HEK293T (cell line): ENCODE data around the gene RIPPLY1.

ENCODE experiments used
- CTCF ChIA-PET: fragments of 350-600 bp; formaldehyde crosslinking; extraction: SDS; loops from one replicate; lab custom pipeline; 2021; ENCODE audit warnings: antibody characterized with exemption, inconsistent platforms; lab: Yijun Ruan, JAX
- POLR2A ChIA-PET: fragments of 350-600 bp; formaldehyde crosslinking; extraction: SDS; loops from one replicate; lab custom pipeline; 2020; ENCODE audit warnings: antibody characterized with exemption, inconsistent platforms; lab: Yijun Ruan, JAX
- DNase-seq: peaks from one replicate; pipeline ENCODE4 v3.0.0; 2012; ENCODE audit warnings: mixed read lengths; ENCODE audit errors: extremely low spot score
- ARNT ChIP-seq: fragments of 450-650 bp; IDR thresholded peaks from 2 replicates; pipeline ENCODE4 v1.6.1; 2017; ENCODE audit warnings: mild to moderate bottlenecking
- BHLHE40 ChIP-seq: fragments of 450-650 bp; IDR thresholded peaks from 2 replicates; pipeline ENCODE4 v1.6.1; 2016; ENCODE audit warnings: mild to moderate bottlenecking, moderate library complexity, borderline replicate concordance
- CTBP1 ChIP-seq: fragments of 450-650 bp; IDR thresholded peaks from 2 replicates; pipeline ENCODE4 v1.6.1; 2016; ENCODE audit warnings: borderline replicate concordance
- ELF4 ChIP-seq: fragments of 450-650 bp; IDR thresholded peaks from 2 replicates; pipeline ENCODE4 v1.6.1; 2017; ENCODE audit warnings: antibody characterized with exemption
- FOXA1 ChIP-seq: fragments of 450-650 bp; IDR thresholded peaks from 2 replicates; pipeline ENCODE4 v1.6.1; 2016; ENCODE audit warnings: mild to moderate bottlenecking
- FOXK2 ChIP-seq: fragments of 450-650 bp; IDR thresholded peaks from 2 replicates; pipeline ENCODE4 v1.6.1; 2016; ENCODE audit warnings: mild to moderate bottlenecking
- FOXM1 ChIP-seq: fragments of 450-650 bp; IDR thresholded peaks from 2 replicates; pipeline ENCODE4 v1.6.1; 2017; ENCODE audit warnings: mild to moderate bottlenecking, borderline replicate concordance
- HDGF ChIP-seq: fragments of 450-650 bp; IDR thresholded peaks from 2 replicates; pipeline ENCODE4 v1.6.1; 2017; ENCODE audit warnings: antibody characterized with exemption, borderline replicate concordance
- L3MBTL2 ChIP-seq: fragments of 450-650 bp; conservative IDR thresholded peaks from 2 replicates; pipeline ENCODE4 v1.6.1; 2016; ENCODE audit warnings: mild to moderate bottlenecking
- LEF1 ChIP-seq: fragments of 450-650 bp; IDR thresholded peaks from 2 replicates; pipeline ENCODE4 v1.6.1; 2017; ENCODE audit warnings: mild to moderate bottlenecking, borderline replicate concordance
- NFRKB ChIP-seq: fragments of 450-650 bp; IDR thresholded peaks from 2 replicates; pipeline ENCODE4 v1.6.1; 2016; ENCODE audit warnings: mild to moderate bottlenecking, moderate library complexity
- SP1 ChIP-seq: fragments of 450-650 bp; IDR thresholded peaks from 2 replicates; pipeline ENCODE4 v1.6.1; 2017
- SUZ12 ChIP-seq: fragments of 450-650 bp; IDR thresholded peaks from 2 replicates; pipeline ENCODE4 v1.6.1; 2016; ENCODE audit warnings: mild to moderate bottlenecking
- TARDBP ChIP-seq: fragments of 450-650 bp; IDR thresholded peaks from 2 replicates; pipeline ENCODE4 v1.6.1; 2016
- ZNF384 ChIP-seq: fragments of 450-650 bp; IDR thresholded peaks from 2 replicates; pipeline ENCODE4 v1.6.1; 2016
- TF ChIP-seq, protein P1 (sequence below): fragments of 450-650 bp; IDR thresholded peaks from 2 replicates; pipeline ENCODE4 v1.6.1; 2016

RIPPLY1 gene

DNA sequence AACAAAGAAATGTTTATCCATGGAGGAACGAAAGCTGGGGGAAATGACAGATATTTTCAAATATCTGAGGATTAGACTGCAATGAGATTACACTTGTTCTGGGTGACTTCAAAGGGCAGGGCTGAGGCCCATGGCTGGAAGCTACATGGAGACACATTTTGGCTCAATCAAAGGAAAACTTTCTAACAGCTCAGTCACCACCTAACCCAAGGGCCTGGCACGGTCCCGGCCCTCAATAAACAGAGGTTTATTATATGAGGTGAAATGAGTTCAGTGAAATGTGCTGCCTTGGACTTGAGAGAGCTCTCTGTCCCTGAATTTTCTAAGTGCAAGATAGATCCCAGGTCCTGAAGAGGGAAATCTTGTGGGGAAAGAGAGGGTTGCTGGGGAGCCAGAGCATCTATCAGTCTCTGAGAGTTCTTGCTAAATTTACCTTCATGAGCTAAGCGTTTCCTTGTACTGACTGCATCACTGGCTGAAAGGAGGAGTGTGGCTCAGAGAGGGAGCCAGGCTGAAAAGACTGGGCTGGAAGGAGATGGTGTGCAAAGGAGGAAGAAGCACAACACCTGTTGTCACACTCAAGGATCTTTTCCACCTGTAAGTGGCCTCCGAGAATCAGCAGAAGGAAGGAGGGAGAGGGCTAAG is 2.0 kb upstream of the RIPPLY1 start:
- no peak for DNase-seq
- POLR2A ChIA-PET, result interaction anchor here (1.4 kb wide), 1 partner anchor 11 kb away, joined by 3 read pairs; no protein-coding TSS in a partner anchor
- CTCF ChIA-PET, result interaction anchor here (0.5 to 4.1 kb wide), 4 partner anchors 11 to 1093 kb away, joined by 3 to 22 read pairs (median 6); no protein-coding TSS in a partner anchor
- TF ChIP-seq CTBP1, result no peak
- TF ChIP-seq L3MBTL2, result no peak
- no peak for TF ChIP-seq TARDBP
- no peak for TF ChIP-seq ARNT
- TF ChIP-seq FOXK2, result no peak
- no peak for TF ChIP-seq FOXM1
- TF ChIP-seq BHLHE40, result no peak
- TF ChIP-seq HDGF, result no peak
- no peak for TF ChIP-seq ELF4
- TF ChIP-seq FOXA1, result no peak
- TF ChIP-seq NFRKB, result no peak
- TF ChIP-seq SP1, result no peak
- no peak for TF ChIP-seq SUZ12

DNA sequence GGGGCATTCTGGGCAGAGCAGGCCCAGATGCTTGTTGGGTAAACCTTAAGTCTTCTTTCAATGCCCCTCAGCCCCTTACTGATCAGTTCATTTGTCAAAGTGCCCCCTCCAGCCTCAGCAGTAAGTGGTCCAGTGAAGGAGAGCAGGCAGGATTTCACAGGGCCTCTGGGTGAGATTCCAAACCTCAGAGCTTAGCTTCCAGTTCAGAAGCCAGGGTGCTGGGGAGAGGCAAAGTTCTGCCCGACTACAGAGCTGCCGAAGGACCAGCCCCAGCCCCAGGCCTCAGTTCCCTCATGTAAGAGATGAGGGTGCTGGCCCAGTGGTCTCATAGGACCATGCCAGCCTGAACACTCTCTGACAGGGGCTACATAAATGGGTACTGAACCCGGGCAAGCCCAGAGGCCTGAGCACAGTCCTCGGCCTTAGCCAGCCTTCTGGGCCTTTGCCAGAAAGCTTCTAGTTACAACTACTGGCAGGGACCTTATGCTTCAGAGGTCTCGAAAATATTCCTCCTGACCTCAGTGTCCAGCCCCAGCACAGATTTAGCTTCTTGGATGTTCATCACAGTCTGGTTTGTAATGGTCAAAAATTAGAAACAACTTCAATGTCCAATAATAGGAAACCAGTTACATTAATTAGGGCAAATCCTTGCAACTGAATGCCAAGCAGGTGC is 851 bp upstream of the RIPPLY1 start:
- ChIA-PET POLR2A (no interaction called here), CTCF (interaction anchor here (0.7 to 4.1 kb wide), 3 partner anchors 10 to 1094 kb away, joined by 4 to 22 read pairs (median 7); no protein-coding TSS in a partner anchor)
- TF ChIP-seq NFRKB (no peak), ZNF384 (no peak), FOXK2 (no peak), FOXA1 (no peak), SUZ12 (no peak), BHLHE40 (no peak), FOXM1 (no peak), HDGF (no peak), LEF1 (no peak), SP1 (no peak), CTBP1 (no peak), ARNT (no peak), ELF4 (no peak), L3MBTL2 (no peak), TARDBP (no peak)
- TF ChIP-seq, protein P1, sequence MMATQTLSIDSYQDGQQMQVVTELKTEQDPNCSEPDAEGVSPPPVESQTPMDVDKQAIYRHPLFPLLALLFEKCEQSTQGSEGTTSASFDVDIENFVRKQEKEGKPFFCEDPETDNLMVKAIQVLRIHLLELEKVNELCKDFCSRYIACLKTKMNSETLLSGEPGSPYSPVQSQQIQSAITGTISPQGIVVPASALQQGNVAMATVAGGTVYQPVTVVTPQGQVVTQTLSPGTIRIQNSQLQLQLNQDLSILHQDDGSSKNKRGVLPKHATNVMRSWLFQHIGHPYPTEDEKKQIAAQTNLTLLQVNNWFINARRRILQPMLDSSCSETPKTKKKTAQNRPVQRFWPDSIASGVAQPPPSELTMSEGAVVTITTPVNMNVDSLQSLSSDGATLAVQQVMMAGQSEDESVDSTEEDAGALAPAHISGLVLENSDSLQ, result no peak
- no peak for DNase-seq

DNA sequence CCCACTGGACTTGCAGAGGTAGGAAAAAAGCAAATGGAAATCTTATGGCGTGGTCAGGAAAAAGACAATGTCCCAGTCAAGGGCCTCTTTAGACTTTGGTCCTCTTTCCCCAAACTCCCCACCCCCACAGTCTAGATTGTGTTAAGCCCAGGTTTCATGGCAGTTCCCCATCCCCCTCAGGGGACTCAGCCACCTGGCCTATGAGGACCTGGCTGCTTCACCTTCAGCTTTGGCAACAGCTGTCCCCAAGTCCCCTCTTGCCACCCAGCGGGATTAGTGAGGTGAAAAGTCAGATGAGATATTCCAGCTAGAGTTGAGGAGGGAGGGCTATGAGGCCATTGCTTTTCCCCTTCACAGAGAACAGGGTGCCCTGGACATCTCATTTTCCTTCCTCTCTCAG is 457 bp downstream of the RIPPLY1 start:
- ChIA-PET CTCF (interaction anchor here (4.1 kb wide), 1 partner anchor 8 kb away, joined by 22 read pairs; no protein-coding TSS in a partner anchor), POLR2A (no interaction called here)

DNA sequence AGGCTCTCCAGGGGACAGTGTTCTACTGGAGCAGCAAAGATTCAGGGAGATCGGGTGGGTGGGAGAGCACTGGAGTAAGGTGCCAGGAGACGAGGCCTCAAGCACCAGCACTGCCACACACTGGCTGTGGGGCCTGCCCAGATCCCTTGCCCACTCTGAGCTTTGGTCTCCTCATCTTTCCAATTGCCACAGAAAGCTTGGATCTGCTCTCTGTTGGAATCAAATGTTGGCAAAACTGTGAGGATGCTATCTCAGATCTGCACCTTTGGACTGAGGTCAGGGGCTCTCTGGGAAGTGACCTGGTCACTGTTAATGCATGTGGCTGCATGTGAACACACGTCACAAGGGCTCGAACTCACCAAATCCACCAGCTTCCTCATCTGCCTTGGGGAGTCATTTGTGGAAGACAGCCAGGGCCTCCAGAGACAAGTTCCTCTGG is 1.3 kb downstream of the RIPPLY1 start:
- ChIA-PET POLR2A (no interaction called here), CTCF (interaction anchor here (0.8 kb wide), 1 partner anchor 51 kb away, joined by 3 read pairs; no protein-coding TSS in a partner anchor)
- no peak for DNase-seq
- no peak for TF ChIP-seq SUZ12
- TF ChIP-seq CTBP1, result no peak
- no peak for TF ChIP-seq FOXA1
- TF ChIP-seq L3MBTL2, result no peak
- no peak for TF ChIP-seq NFRKB
- no peak for TF ChIP-seq SP1
- no peak for TF ChIP-seq ELF4
- TF ChIP-seq TARDBP, result no peak
- TF ChIP-seq FOXK2, result no peak
- TF ChIP-seq, protein P1, result no peak
- no peak for TF ChIP-seq LEF1
- TF ChIP-seq ARNT, result no peak
- TF ChIP-seq ZNF384, result no peak

More for the DNA sequence above, 457 bp downstream of the RIPPLY1 start:
- DNase-seq, result no peak
- no peak for TF ChIP-seq L3MBTL2
- TF ChIP-seq HDGF, result no peak
- no peak for TF ChIP-seq NFRKB

DNA sequence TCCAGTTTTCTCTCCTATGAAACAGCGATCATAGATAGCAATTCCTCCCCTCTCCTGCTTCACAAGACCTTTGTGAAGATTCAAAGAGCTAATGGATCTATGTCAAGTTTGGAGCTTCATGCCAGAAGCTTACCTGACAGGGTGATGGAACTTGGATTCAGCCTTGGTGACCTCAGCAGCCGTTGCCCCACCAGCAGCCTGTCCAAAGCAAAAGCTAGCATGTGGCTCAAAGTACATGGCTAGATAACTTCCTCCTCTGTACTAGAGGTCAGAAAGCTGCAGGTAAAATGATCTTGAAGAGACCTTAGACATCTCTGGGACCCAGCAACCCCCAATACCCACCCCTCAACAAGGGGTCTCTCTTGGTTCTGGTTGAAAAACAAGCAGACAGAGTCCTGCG is 1.8 kb downstream of the RIPPLY1 start:
- POLR2A ChIA-PET, result no interaction called here
- TF ChIP-seq TARDBP (no peak), L3MBTL2 (no peak), ARNT (no peak)
- CTCF ChIA-PET, result interaction anchor here (0.8 kb wide), 1 partner anchor 51 kb away, joined by 3 read pairs; no protein-coding TSS in a partner anchor
- no peak for DNase-seq

DNA sequence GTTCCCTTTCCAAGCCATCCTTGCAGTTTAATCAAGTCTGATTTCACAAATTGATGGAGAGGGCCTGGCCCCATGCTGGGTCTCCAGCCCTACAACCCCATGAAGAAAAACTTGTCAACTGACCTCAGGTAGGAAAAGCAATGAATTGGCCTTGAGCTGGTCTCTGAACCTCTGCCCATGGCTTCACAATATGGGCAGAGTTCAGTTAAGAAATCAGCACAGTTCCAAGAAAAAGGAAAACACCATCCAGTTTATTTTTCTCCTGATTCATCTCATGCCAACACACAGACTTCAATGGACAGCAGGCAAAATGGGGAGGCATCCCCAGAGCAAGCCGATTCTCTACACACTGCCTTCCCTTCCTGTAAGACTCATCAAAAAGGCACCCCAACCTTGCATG is 3.3 kb downstream of the RIPPLY1 start:
- no peak for DNase-seq
- no peak for TF ChIP-seq CTBP1
- no peak for TF ChIP-seq HDGF
- no peak for TF ChIP-seq ARNT
- TF ChIP-seq L3MBTL2, result no peak
- no peak for TF ChIP-seq FOXK2
- no peak for TF ChIP-seq LEF1
- TF ChIP-seq, protein P1, result no peak
- no peak for TF ChIP-seq NFRKB
- no peak for TF ChIP-seq FOXM1
- no peak for TF ChIP-seq SUZ12
- no peak for TF ChIP-seq ZNF384
- no peak for TF ChIP-seq BHLHE40
- CTCF ChIA-PET, result no interaction called here
- POLR2A ChIA-PET, result no interaction called here
